Thyroid gland (tissue), 4 donors: ENCODE measurements around the gene PSMC5.

ENCODE experiments used
- POLR2A ChIP-seq, 2 donors: fragments of 450-650 bp; IDR thresholded peaks; one replicate each; pipeline ENCODE4 v1.6.1; 2017; ENCODE audit warnings: antibody characterized with exemption in 2 of 2, mild to moderate bottlenecking in 2 of 2, moderate library complexity in 1 of 2
- TF ChIP-seq, protein P1 (sequence below), 6 experiments: fragments of 200-600 bp in 3 of 6; fragments of 450-650 bp in 3 of 6; sonication (generic) in 3 of 6; IDR thresholded peaks; one replicate each; pipeline ENCODE4 v1.5.1; 2016 to 2019; ENCODE audit warnings: antibody characterized with exemption in 6 of 6, mild to moderate bottlenecking in 2 of 6, inconsistent platforms in 1 of 6, moderate library complexity in 1 of 6

DNA sequence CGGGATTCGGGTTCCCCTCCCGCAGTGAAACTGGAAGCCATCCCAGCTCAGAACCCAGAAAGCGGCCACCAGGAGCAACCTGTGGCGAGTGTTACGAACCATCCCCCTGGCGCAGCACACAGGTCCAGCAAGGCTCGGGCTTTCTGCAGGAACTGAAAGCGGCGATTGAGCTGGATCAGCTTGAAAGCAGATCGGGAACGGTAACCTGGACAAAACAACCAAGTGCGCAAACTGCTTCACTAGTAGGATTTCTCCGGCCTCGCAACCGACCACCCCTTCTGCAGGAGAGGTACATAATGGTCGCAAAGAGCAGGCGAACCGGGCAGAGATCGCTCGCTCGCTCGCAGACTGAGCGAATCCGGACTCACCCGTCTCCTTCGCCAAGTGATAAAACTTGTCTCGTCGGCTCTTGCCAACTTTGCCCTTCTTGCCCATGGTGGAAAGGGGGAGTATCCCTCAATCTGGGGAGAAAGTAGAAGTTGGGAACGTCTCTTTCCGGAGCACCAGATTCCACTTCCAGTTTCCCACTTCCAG, 696 bp upstream of the PSMC5 start:
- TF ChIP-seq POLR2A (IDR thresholded peaks at IDR 0.05), result no peak
- TF ChIP-seq, protein P1, sequence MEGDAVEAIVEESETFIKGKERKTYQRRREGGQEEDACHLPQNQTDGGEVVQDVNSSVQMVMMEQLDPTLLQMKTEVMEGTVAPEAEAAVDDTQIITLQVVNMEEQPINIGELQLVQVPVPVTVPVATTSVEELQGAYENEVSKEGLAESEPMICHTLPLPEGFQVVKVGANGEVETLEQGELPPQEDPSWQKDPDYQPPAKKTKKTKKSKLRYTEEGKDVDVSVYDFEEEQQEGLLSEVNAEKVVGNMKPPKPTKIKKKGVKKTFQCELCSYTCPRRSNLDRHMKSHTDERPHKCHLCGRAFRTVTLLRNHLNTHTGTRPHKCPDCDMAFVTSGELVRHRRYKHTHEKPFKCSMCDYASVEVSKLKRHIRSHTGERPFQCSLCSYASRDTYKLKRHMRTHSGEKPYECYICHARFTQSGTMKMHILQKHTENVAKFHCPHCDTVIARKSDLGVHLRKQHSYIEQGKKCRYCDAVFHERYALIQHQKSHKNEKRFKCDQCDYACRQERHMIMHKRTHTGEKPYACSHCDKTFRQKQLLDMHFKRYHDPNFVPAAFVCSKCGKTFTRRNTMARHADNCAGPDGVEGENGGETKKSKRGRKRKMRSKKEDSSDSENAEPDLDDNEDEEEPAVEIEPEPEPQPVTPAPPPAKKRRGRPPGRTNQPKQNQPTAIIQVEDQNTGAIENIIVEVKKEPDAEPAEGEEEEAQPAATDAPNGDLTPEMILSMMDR (IDR thresholded peaks at IDR 0.05), result no peak
